Fibroblast of lung (primary cell): ENCODE results near the gene SIGLEC11. TPM values are rescaled to one million over a fixed set of nuclear protein-coding genes. Genes with fewer than 3 reads are reported as not detected.

Experiments used
- DNase-seq, 2 donors: peaks; one replicate each; pipeline versions ENCODE4 v3.0.0 to v3.0.0-alpha.2; 2010; ENCODE audit warnings: low read depth in 2 of 2
- H2AFZ ChIP-seq: 2 replicates; pipeline ENCODE4 v1.5.1; 2012; ENCODE audit warnings: low read length, control low read depth, inconsistent platforms
- H3K27ac ChIP-seq: 2 replicates; pipeline ENCODE4 v1.5.1; 2011; ENCODE audit warnings: low read length, control low read depth; ENCODE audit not compliant: insufficient read depth
- H3K27me3 ChIP-seq: 2 replicates; pipeline ENCODE4 v1.5.1; 2011; ENCODE audit warnings: mild to moderate bottlenecking, low read length; ENCODE audit not compliant: control insufficient read depth, insufficient read depth
- H3K36me3 ChIP-seq: 2 replicates; pipeline ENCODE4 v1.5.1; 2011; ENCODE audit warnings: low read length; ENCODE audit not compliant: control insufficient read depth, insufficient read depth
- H3K4me1 ChIP-seq: 2 replicates; pipeline ENCODE4 v1.5.1; 2011; ENCODE audit warnings: low read length; ENCODE audit not compliant: control insufficient read depth, insufficient read depth; ENCODE audit errors: extremely low read depth
- H3K4me2 ChIP-seq: 2 replicates; pipeline ENCODE4 v1.5.1; 2011; ENCODE audit warnings: low read length, control low read depth; ENCODE audit not compliant: insufficient read depth; ENCODE audit errors: extremely low read depth
- H3K4me3 ChIP-seq, 4 experiments: fragments of 200-600 bp in 1 of 4; sonication (generic) in 1 of 4; replicated peaks in 1 of 4; 2 replicates each; pipeline ENCODE4 v1.5.1; 2011 to 2016; ENCODE audit warnings: low read length in 4 of 4, low read depth in 3 of 4, mild to moderate bottlenecking in 3 of 4, control low read depth in 2 of 4, inconsistent platforms in 1 of 4, mixed read lengths in 1 of 4; ENCODE audit not compliant: insufficient read depth in 1 of 4; ENCODE audit errors: control extremely low read depth in 1 of 4
- H3K79me2 ChIP-seq: 2 replicates; pipeline ENCODE4 v1.5.1; 2012; ENCODE audit warnings: mild to moderate bottlenecking, low read length, inconsistent platforms; ENCODE audit not compliant: control insufficient read depth, insufficient read depth
- H3K9ac ChIP-seq: 2 replicates; pipeline ENCODE4 v1.5.1; 2011; ENCODE audit warnings: mild to moderate bottlenecking, low read length, control low read depth; ENCODE audit not compliant: insufficient read depth
- H3K9me3 ChIP-seq: 2 replicates; pipeline ENCODE4 v1.5.1; 2012; ENCODE audit warnings: low read depth, low read length; ENCODE audit not compliant: control insufficient read depth, insufficient read depth
- H4K20me1 ChIP-seq: 2 replicates; pipeline ENCODE4 v1.5.1; 2011; ENCODE audit warnings: low read length; ENCODE audit not compliant: control insufficient read depth, insufficient read depth; ENCODE audit errors: extremely low read depth
- EZH2 ChIP-seq: IDR thresholded peaks from 2 replicates; pipeline ENCODE4 v1.5.1; 2012; ENCODE audit warnings: low read length, control low read depth, mild to moderate bottlenecking; ENCODE audit errors: missing control alignments
- polyA plus RNA-seq, 2 donors: library from polyadenylated mRNA; depleted of rRNA in 1 of 2; stranded (reverse) in 1 of 2; unstranded in 1 of 2; fragments of >200 nt; gene quantifications; 2 replicates each; pipeline ENCODE4 v1.2.1, GENCODE V29; 2011 to 2012; ENCODE audit warnings: missing spikeins in 1 of 2
- total RNA-seq: library from RNA; depleted of rRNA; stranded (reverse); fragments of >200 nt; gene quantifications from 2 replicates; pipeline ENCODE4 v1.2.1, GENCODE V29; 2014
- TF ChIP-seq, protein P1 (sequence below), 2 donors: IDR thresholded peaks in 1 of 2; conservative IDR thresholded peaks in 1 of 2; 1 replicate in 1 of 2; 2 replicates in 1 of 2; pipeline ENCODE4 v1.5.1; 2011 to 2012; ENCODE audit warnings: low read length in 2 of 2, control low read depth in 1 of 2, inconsistent platforms in 1 of 2, low read depth in 1 of 2, mild to moderate bottlenecking in 1 of 2

Gene SIGLEC11
- total and polyA plus RNA-seq, 2 donors (not counting 1 experiment from before 2014, with no cell fraction given), result not detected

GRCh38 chr19:49932731-49933131, 28.2 kb downstream of the SIGLEC11 start:
- H3K4me1 ChIP-seq, result peaks cover 4% of the 10 kb centered on the region

DNA sequence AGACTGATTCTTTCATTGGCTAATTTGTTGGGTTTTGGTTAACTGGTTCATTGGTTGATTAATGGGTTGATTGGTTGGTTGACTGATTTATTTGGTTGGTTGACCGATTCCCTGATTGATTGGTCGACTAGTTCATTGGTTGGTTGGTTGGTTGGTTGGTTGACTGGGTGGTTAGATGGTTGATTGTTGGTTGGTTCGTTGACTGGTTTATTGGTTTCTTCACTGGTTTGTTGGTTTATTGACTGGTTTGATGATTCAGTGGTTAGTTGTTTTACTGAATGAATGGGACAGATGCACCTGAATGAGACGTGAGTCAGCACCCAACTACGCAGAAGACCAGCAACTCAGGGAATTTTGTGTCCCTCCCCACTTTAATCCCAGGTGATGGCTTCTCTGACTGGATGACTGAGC, 28.9 kb downstream of the SIGLEC11 start:
- H3K36me3 ChIP-seq, result peaks cover 6% of the 10 kb centered on the region
- H3K9me3 ChIP-seq, result no peaks in the 10 kb centered on the region
- H3K4me1 ChIP-seq, result peaks cover 9% of the 10 kb centered on the region
- TF ChIP-seq, protein P1, sequence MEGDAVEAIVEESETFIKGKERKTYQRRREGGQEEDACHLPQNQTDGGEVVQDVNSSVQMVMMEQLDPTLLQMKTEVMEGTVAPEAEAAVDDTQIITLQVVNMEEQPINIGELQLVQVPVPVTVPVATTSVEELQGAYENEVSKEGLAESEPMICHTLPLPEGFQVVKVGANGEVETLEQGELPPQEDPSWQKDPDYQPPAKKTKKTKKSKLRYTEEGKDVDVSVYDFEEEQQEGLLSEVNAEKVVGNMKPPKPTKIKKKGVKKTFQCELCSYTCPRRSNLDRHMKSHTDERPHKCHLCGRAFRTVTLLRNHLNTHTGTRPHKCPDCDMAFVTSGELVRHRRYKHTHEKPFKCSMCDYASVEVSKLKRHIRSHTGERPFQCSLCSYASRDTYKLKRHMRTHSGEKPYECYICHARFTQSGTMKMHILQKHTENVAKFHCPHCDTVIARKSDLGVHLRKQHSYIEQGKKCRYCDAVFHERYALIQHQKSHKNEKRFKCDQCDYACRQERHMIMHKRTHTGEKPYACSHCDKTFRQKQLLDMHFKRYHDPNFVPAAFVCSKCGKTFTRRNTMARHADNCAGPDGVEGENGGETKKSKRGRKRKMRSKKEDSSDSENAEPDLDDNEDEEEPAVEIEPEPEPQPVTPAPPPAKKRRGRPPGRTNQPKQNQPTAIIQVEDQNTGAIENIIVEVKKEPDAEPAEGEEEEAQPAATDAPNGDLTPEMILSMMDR (conservative IDR thresholded peaks at IDR 0.05 in 1 of 2, IDR thresholded peaks at IDR 0.05 in 1 of 2; ENCODE audit: low read depth in 1 of 2, low read length in 2 of 2), result no peak
- TF ChIP-seq EZH2, result no peak
- no peak overlapping the region for H3K4me3 ChIP-seq
- no peak overlapping the region for H2AFZ ChIP-seq
- H3K27me3 ChIP-seq, result no peaks in the 10 kb centered on the region
- no peak overlapping the region for H3K27ac ChIP-seq
- no peaks in the 10 kb centered on the region for H4K20me1 ChIP-seq
- no peak overlapping the region for H3K9ac ChIP-seq
- H3K4me2 ChIP-seq, result no peak overlapping the region
- DNase-seq, result no peak
- peaks cover 19% of the 10 kb centered on the region for H3K79me2 ChIP-seq

More at GRCh38 chr19:49932731-49933131, 28.2 kb downstream of the SIGLEC11 start:
- H3K4me3 ChIP-seq, result no peak overlapping the region
- DNase-seq, result no peak
- H3K36me3 ChIP-seq, result no peaks in the 10 kb centered on the region
- H4K20me1 ChIP-seq, result no peaks in the 10 kb centered on the region
- no peak for TF ChIP-seq EZH2
- TF ChIP-seq, protein P1 (conservative IDR thresholded peaks at IDR 0.05 in 1 of 2, IDR thresholded peaks at IDR 0.05 in 1 of 2; ENCODE audit: low read depth in 1 of 2, low read length in 2 of 2), result no peak
- no peak overlapping the region for H3K4me2 ChIP-seq
- no peak overlapping the region for H2AFZ ChIP-seq
- H3K9ac ChIP-seq, result no peak overlapping the region
- H3K27me3 ChIP-seq, result no peaks in the 10 kb centered on the region
- H3K9me3 ChIP-seq, result no peaks in the 10 kb centered on the region
- peaks cover 13% of the 10 kb centered on the region for H3K79me2 ChIP-seq
- no peak overlapping the region for H3K27ac ChIP-seq

DNA sequence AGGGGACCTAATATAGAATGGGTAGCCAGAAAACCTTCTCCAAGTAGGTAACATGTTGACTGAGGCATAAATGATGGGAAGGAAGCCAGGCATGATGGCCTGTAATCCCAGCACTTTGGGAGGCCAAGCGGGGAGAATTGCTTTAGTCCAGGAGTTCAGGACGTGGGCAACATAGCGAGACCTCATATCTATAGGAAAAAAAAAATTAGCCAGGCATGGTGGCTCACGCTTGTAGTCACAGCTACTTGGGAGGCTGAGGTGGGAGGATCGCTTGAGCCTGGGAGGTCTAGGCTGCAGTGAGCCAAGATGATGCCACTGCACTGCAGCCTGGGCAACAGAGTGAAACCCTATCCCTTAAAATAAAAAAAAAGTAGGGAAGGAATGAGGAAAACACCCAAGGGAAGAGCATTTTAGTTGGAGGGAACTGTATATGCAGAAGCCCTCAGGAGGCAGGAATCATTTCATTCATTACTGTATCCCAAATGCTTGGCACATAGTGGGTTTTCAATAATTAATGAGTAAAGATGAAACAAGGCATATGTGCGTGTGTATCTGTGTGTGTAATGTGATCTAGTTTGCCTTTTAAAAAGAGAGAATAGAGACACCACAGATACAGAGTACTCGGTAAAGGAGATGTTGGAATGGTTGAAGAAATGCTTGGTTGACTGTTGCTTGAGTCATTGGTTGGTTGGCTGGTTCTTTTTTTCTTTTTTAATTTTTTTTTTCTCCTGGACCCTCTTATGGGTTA, 29.5 kb downstream of the SIGLEC11 start:
- no peak overlapping the region for H2AFZ ChIP-seq

More for the DNA sequence above, 29.5 kb downstream of the SIGLEC11 start:
- Histone ChIP-seq H3K36me3 (peaks cover 9% of the 10 kb centered on the region), H3K27me3 (no peaks in the 10 kb centered on the region), H3K4me2 (no peak overlapping the region), H3K9ac (no peak overlapping the region), H3K4me1 (peaks cover 9% of the 10 kb centered on the region), H3K4me3 (no peak overlapping the region), H3K27ac (no peak overlapping the region), H3K79me2 (peaks cover 25% of the 10 kb centered on the region), H3K9me3 (no peaks in the 10 kb centered on the region), H4K20me1 (no peaks in the 10 kb centered on the region)
- no peak for TF ChIP-seq EZH2
- TF ChIP-seq, protein P1 (conservative IDR thresholded peaks at IDR 0.05 in 1 of 2, IDR thresholded peaks at IDR 0.05 in 1 of 2; ENCODE audit: low read depth in 1 of 2, low read length in 2 of 2), result no peak
- DNase-seq, result no peak
